ENCODE results near the gene HOXA1. TPM values are rescaled to one million over a fixed set of nuclear protein-coding genes. Genes with fewer than 3 reads are reported as not detected.
A peak's percentile ranks its signal among the peaks of the same experiment; 100 is the strongest.

Gene HOXA1
- total RNA-seq, 1 experiment from 2014 or later, result 8.8 TPM

DNA sequence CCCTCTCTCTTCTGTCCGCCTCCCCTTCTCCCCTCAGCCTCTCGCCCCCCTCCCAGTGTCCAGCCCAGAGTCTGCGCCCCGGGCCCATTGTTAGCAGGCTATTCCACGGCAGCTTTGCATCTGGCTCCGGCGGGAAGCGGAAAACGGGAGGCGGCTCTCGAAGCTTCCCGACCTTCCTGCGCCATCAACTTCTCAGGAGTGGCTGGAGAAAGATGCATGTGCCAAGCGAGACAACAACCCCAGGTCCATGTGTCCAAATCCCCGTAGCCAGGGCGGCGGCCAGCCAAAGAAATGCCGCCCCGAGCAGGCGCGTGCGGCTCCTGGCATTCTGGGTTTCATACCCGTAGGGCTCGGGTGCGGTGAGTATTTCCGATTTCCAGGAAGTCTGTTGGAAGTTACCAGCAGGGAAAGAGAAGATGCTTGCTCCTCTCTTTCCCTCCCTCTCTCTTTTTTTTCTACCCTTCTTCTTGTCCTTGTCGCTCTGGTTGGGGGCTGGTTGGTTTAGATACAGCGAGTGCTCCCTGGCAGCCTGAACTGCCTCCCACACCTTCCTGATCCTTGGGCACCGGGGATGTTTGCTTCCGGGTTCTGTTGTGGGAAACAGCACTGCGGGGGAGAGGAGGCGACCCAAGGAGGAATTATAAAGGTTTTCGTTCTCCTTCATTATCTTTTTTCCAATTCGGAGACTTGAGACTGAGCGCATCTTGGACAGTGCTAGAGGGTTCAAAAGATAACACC, 7.9 kb upstream of the HOXA1 start:
- peaks cover 10% of the 10 kb centered on the region; the same call in 1 of the 2 replicates for H3K36me3 ChIP-seq (ENCODE audit: control insufficient read depth, insufficient read depth, low read length)
- intact Hi-C loops (cut with micrococcal nuclease; ENCODE audit: unreplicated experiment), result no loop called here
- ChIA-PET CTCF (no interaction called here), POLR2A (interaction anchor here (0.6 kb wide), 1 partner anchor 145 kb away, joined by 3 read pairs; no protein-coding TSS in a partner anchor)
- peak; percentile 28; the same call in 1 of the 2 replicates for TF ChIP-seq POLR2AphosphoS5 (IDR thresholded peaks at IDR 0.05; ENCODE audit: low read depth, low read length)
- TF ChIP-seq, protein P1, sequence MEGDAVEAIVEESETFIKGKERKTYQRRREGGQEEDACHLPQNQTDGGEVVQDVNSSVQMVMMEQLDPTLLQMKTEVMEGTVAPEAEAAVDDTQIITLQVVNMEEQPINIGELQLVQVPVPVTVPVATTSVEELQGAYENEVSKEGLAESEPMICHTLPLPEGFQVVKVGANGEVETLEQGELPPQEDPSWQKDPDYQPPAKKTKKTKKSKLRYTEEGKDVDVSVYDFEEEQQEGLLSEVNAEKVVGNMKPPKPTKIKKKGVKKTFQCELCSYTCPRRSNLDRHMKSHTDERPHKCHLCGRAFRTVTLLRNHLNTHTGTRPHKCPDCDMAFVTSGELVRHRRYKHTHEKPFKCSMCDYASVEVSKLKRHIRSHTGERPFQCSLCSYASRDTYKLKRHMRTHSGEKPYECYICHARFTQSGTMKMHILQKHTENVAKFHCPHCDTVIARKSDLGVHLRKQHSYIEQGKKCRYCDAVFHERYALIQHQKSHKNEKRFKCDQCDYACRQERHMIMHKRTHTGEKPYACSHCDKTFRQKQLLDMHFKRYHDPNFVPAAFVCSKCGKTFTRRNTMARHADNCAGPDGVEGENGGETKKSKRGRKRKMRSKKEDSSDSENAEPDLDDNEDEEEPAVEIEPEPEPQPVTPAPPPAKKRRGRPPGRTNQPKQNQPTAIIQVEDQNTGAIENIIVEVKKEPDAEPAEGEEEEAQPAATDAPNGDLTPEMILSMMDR (IDR thresholded peaks at IDR 0.05), result no peak
- peak overlapping the region; percentile 32 to 52 for H3K4me3 ChIP-seq (ENCODE audit: low read depth in 2 of 2, low read length in 2 of 2)
- no peak for DNase-seq (ENCODE audit: low read depth, low spot score)
- BruUV-seq (replicated peaks), result no TSS peak
- peak overlapping the region; percentile 85 for H3K27ac ChIP-seq (ENCODE audit: low read length)
- H3K27me3 ChIP-seq (ENCODE audit: control insufficient read depth, insufficient read depth, low read length), result no peaks in the 10 kb centered on the region
- no peaks in the 10 kb centered on the region for H3K9me3 ChIP-seq (ENCODE audit: control insufficient read depth, insufficient read depth, low read depth, low read length)
- peak; percentile 47 for ATAC-seq
- H3K4me1 ChIP-seq (ENCODE audit: control insufficient read depth, insufficient read depth, low read length), result peaks cover 72% of the 10 kb centered on the region
- in situ Hi-C loops (cut with HindIII; ENCODE audit: low pct_unique_long_range_greater_than_20kb, low sequenced_read_pairs), result no loop called here

DNA sequence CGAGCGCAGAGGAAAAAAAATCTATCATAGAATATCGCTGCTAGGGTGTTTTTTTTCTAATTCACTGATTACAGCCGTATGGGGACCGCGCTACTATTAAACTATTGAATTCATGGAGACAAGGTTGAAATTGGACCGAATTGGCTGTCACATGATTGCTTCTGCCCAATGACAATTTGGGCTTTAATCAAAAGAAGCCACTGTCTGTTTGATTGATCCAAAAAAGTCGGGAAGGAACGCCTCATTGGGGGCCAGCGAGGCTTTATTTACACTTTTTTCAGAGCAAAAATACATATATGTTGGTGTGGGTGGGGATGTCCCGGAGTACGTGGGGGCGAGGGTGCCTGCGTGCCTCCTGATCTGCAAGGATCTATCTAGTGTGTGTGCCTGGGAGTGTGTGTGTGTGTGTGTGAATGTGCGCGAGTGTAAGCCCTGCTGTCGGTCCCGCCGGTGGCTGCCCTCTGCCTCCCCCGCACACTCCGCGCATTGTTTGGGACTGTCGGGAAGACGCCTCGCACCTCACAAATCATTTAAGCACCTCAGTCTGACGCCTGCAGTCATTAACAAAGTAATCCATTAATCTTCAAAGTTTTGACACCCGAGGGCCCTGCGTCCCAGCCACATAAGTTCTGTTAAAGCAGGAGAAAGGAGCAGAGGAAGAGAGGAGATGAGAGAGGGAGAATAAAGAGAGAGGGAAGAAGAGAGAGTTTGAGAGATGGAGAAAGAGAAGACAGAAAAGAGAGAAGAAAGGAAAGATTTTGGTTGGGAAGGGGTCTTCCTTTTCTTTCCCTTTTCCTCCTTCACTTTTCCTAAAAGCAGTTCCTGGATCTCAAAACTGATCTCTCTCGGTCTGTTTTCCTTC, 7.0 kb upstream of the HOXA1 start, which contains the start of gene HOXA2:
HOXA2 (minus strand) TSS at position 103 of the 862 bp plus-strand sequence. CDS start 183 bp downstream, outside the sequence.
- TF ChIP-seq, protein P1 (IDR thresholded peaks at IDR 0.05), result no peak
- TF ChIP-seq POLR2AphosphoS5 (IDR thresholded peaks at IDR 0.05; ENCODE audit: low read depth, low read length), result no peak; the same call in 1 of the 2 replicates
- peak; percentile 18; the same call in 1 of the 2 replicates for TF ChIP-seq TCF7L2 (IDR thresholded peaks at IDR 0.05; ENCODE audit: low read depth, low read length)
- CTCF ChIA-PET, result no interaction called here
- peaks cover 10% of the 10 kb centered on the region; the same call in 1 of the 2 replicates for H3K36me3 ChIP-seq (ENCODE audit: control insufficient read depth, insufficient read depth, low read length)
- H3K9me3 ChIP-seq (ENCODE audit: control insufficient read depth, insufficient read depth, low read depth, low read length), result no peaks in the 10 kb centered on the region
- in situ Hi-C loops (cut with HindIII; ENCODE audit: low pct_unique_long_range_greater_than_20kb, low sequenced_read_pairs), result no loop called here
- BruUV-seq (replicated peaks), result no TSS peak
- ATAC-seq, result no peak; the same call in 1 of the 2 replicates
- no peak for DNase-seq (ENCODE audit: low read depth, low spot score)
- no peaks in the 10 kb centered on the region for H3K27me3 ChIP-seq (ENCODE audit: control insufficient read depth, insufficient read depth, low read length)
- peak within 1 kb of the TSS; percentile 32 to 52 for H3K4me3 ChIP-seq (ENCODE audit: low read depth in 2 of 2, low read length in 2 of 2)
- POLR2A ChIA-PET, result no interaction called here
- intact Hi-C loops (cut with micrococcal nuclease; ENCODE audit: unreplicated experiment), result no loop called here
- H3K4me1 ChIP-seq (ENCODE audit: control insufficient read depth, insufficient read depth, low read length), result peaks cover 71% of the 10 kb centered on the region
- H3K27ac ChIP-seq (ENCODE audit: low read length), result peak within 1 kb of the TSS; percentile 99

DNA sequence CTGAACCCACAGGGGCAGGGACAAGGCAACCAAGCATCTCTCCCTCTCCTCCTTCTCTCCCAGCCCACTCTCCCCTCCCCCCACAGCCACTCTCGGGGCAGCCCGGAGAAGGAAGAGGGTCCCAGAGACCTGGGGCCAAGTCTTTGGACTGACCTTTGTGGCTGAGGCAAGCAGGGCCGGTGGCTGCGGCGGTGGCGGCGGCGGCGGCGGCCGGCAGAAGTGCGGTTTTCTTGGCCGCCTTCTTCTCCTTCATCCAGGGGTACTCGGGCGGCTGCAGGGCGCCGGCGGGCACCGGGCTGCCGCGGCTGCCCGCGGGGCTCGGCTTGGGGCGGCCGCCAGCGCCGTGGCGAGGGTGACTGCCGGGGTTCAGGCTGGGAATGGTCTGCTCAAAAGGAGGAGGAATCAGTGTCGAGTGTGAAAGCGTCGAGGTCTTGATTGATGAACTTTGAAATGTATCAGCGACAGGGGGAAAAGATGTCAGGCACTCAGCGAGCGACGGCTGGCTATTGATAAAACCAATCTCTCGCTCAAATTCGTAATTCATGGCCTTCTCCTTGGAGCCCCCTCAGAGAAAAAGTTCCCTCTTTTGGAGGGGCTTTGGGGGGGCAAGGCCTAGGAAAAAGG, 6.3 kb upstream of the HOXA1 start:
- ChIA-PET POLR2A (no interaction called here), CTCF (no interaction called here)
- Histone ChIP-seq H3K9me3 (ENCODE audit: control insufficient read depth, insufficient read depth, low read depth, low read length) (no peaks in the 10 kb centered on the region), H3K27ac (ENCODE audit: low read length) (peak overlapping the region; percentile 99), H3K4me3 (ENCODE audit: low read depth in 2 of 2, low read length in 2 of 2) (no peak overlapping the region), H3K27me3 (ENCODE audit: control insufficient read depth, insufficient read depth, low read length) (no peaks in the 10 kb centered on the region), H3K4me1 (ENCODE audit: control insufficient read depth, insufficient read depth, low read length) (peaks cover 71% of the 10 kb centered on the region), H3K36me3 (ENCODE audit: control insufficient read depth, insufficient read depth, low read length) (peaks cover 10% of the 10 kb centered on the region; the same call in 1 of the 2 replicates)
- intact Hi-C loops (cut with micrococcal nuclease; ENCODE audit: unreplicated experiment) (no loop called here), in situ Hi-C loops (cut with HindIII; ENCODE audit: low pct_unique_long_range_greater_than_20kb, low sequenced_read_pairs) (no loop called here)
- ATAC-seq (no peak), DNase-seq (ENCODE audit: low read depth, low spot score) (no peak)
- BruUV-seq (replicated peaks), result no TSS peak
- no peak for TF ChIP-seq POLR2AphosphoS5 (IDR thresholded peaks at IDR 0.05; ENCODE audit: low read depth, low read length)
- TF ChIP-seq, protein P1 (IDR thresholded peaks at IDR 0.05), result no peak
- TF ChIP-seq, protein P2, sequence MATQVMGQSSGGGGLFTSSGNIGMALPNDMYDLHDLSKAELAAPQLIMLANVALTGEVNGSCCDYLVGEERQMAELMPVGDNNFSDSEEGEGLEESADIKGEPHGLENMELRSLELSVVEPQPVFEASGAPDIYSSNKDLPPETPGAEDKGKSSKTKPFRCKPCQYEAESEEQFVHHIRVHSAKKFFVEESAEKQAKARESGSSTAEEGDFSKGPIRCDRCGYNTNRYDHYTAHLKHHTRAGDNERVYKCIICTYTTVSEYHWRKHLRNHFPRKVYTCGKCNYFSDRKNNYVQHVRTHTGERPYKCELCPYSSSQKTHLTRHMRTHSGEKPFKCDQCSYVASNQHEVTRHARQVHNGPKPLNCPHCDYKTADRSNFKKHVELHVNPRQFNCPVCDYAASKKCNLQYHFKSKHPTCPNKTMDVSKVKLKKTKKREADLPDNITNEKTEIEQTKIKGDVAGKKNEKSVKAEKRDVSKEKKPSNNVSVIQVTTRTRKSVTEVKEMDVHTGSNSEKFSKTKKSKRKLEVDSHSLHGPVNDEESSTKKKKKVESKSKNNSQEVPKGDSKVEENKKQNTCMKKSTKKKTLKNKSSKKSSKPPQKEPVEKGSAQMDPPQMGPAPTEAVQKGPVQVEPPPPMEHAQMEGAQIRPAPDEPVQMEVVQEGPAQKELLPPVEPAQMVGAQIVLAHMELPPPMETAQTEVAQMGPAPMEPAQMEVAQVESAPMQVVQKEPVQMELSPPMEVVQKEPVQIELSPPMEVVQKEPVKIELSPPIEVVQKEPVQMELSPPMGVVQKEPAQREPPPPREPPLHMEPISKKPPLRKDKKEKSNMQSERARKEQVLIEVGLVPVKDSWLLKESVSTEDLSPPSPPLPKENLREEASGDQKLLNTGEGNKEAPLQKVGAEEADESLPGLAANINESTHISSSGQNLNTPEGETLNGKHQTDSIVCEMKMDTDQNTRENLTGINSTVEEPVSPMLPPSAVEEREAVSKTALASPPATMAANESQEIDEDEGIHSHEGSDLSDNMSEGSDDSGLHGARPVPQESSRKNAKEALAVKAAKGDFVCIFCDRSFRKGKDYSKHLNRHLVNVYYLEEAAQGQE (IDR thresholded peaks at IDR 0.05; ENCODE audit: insufficient read depth in 1 of 2, low read depth in 2 of 2, low read length in 1 of 2), result no peak
- no peak for TF ChIP-seq SIN3A (IDR thresholded peaks at IDR 0.05; ENCODE audit: borderline replicate concordance, insufficient read depth, low read depth, low read length)
- no peak for TF ChIP-seq TCF7L2 (IDR thresholded peaks at IDR 0.05; ENCODE audit: low read depth, low read length)
